GM12878 (cell line): ENCODE data around the gene TMPRSS2. TPM values are rescaled to one million over a fixed set of nuclear protein-coding genes. Genes with fewer than 3 reads are reported as not detected.

Experiments used
- ATAC-seq: fragments of 200-7000 bp; cut with Tn5 transposase; 3 replicates; pipeline ENCODE4 v1.9.1; 2020; ENCODE audit warnings: mild to moderate bottlenecking, moderate library complexity
- BruUV-seq: library from RNA; stranded (reverse); fragments of 400-500 nt; replicated peaks from 2 replicates; lab custom pipeline; 2021; lab: Mats Ljungman, UMichigan
- CTCF ChIA-PET: fragments of 300-600 bp; sonication (Branson Sonifier 250); formaldehyde crosslinking; extraction: SDS; loops from one replicate; lab custom pipeline; 2021; ENCODE audit warnings: inconsistent platforms; lab: Yijun Ruan, JAX
- POLR2A ChIA-PET: fragments of 350-600 bp; formaldehyde crosslinking; extraction: SDS; loops from one replicate; lab custom pipeline; 2021; ENCODE audit warnings: inconsistent platforms; lab: Charles Lee
- RAD21 ChIA-PET: fragments of 300-600 bp; sonication (Branson Sonifier 250); formaldehyde crosslinking; loops from one replicate; lab custom pipeline; 2023; ENCODE audit warnings: antibody characterized with exemption; ENCODE audit not compliant: unreplicated experiment; lab: Charles Lee
- SMC1A ChIA-PET: fragments of 300-600 bp; sonication (Branson Sonifier 250); formaldehyde crosslinking; loops from one replicate; lab custom pipeline; 2023; ENCODE audit not compliant: unreplicated experiment, uncharacterized antibody; lab: Charles Lee
- DNase-seq: peaks from one replicate; pipeline ENCODE4 v3.0.0-alpha.2; 2011; ENCODE audit warnings: low read depth, low spot score
- FAIRE-seq: peaks from 3 replicates; lab custom pipeline; 2011; peaks lifted over from hg19 to GRCh38; lab: Jason Lieb, UNC
- H2AFZ ChIP-seq: 2 replicates; pipeline ENCODE4 v1.6.0; 2011; ENCODE audit warnings: low read depth, low read length, control low read depth; ENCODE audit not compliant: control insufficient read depth
- H3K27ac ChIP-seq: 2 replicates; pipeline ENCODE4 v1.5.1; 2011; ENCODE audit warnings: control low read depth; ENCODE audit not compliant: control insufficient read depth, insufficient read depth
- H3K27me3 ChIP-seq, 2 experiments: replicated peaks in 1 of 2; 2 replicates each; pipeline versions ENCODE4 v1.6.0 to v1.6.1; 2011; ENCODE audit warnings: low read length in 1 of 2; ENCODE audit not compliant: control insufficient read depth in 2 of 2, insufficient read depth in 2 of 2
- H3K36me3 ChIP-seq, 2 experiments: 2 replicates each; pipeline ENCODE4 v1.5.1; 2011; ENCODE audit warnings: low read length in 1 of 2; ENCODE audit not compliant: control insufficient read depth in 2 of 2, insufficient read depth in 2 of 2
- H3K4me1 ChIP-seq: 2 replicates; pipeline ENCODE4 v1.6.1; 2011; ENCODE audit warnings: mild to moderate bottlenecking, low read length, moderate library complexity, mixed read lengths; ENCODE audit not compliant: control insufficient read depth, insufficient read depth
- H3K4me2 ChIP-seq: 2 replicates; pipeline ENCODE4 v1.6.0; 2011; ENCODE audit warnings: control low read depth; ENCODE audit not compliant: control insufficient read depth, insufficient read depth
- H3K4me3 ChIP-seq: fragments of 200-600 bp; sonication (generic); 2 replicates; pipeline ENCODE4 v1.5.1; 2016
- H3K79me2 ChIP-seq: 2 replicates; pipeline ENCODE4 v1.6.0; 2011; ENCODE audit warnings: low read length; ENCODE audit not compliant: control insufficient read depth, insufficient read depth
- H3K9ac ChIP-seq: 2 replicates; pipeline ENCODE4 v1.8.0; 2011; ENCODE audit warnings: low read length, control low read depth, mixed read lengths; ENCODE audit not compliant: control insufficient read depth, insufficient read depth
- H3K9me3 ChIP-seq: replicated peaks from 3 replicates; pipeline ENCODE4 v1.5.1; 2011; ENCODE audit warnings: mild to moderate bottlenecking, low read length; ENCODE audit not compliant: control insufficient read depth, insufficient read depth
- H4K20me1 ChIP-seq: 2 replicates; pipeline ENCODE4 v1.6.0; 2011; ENCODE audit not compliant: control insufficient read depth, insufficient read depth
- EZH2 ChIP-seq: IDR thresholded peaks from 2 replicates; pipeline ENCODE4 v1.6.1; 2012; ENCODE audit warnings: low read depth, mild to moderate bottlenecking, control low read depth, inconsistent platforms, low read length, borderline replicate concordance; ENCODE audit not compliant: control insufficient read depth
- HCFC1 ChIP-seq: fragments of 150-350 bp; IDR thresholded peaks from 2 replicates; pipeline ENCODE4 v1.6.1; 2014; ENCODE audit warnings: low read length
- KAT2A ChIP-seq: conservative IDR thresholded peaks from 2 replicates; pipeline ENCODE4 v1.6.1; 2011; ENCODE audit warnings: low read depth, low read length; ENCODE audit not compliant: control insufficient read depth
- MYB ChIP-seq: fragments of 150-350 bp; IDR thresholded peaks from 2 replicates; pipeline ENCODE4 v1.6.1; 2014; ENCODE audit warnings: mild to moderate bottlenecking, low read depth, low read length, borderline replicate concordance
- MYC ChIP-seq: IDR thresholded peaks from 2 replicates; pipeline ENCODE4 v1.6.1; 2011; ENCODE audit warnings: mild to moderate bottlenecking, low read length, moderate library complexity, inconsistent platforms; ENCODE audit not compliant: insufficient read depth, insufficient replicate concordance, insufficient read length, severe bottlenecking
- NR2F1 ChIP-seq: fragments of 450-650 bp; conservative IDR thresholded peaks from 2 replicates; pipeline ENCODE4 v1.6.1; 2017; ENCODE audit warnings: mild to moderate bottlenecking
- POLR2AphosphoS2 ChIP-seq: IDR thresholded peaks from 2 replicates; pipeline ENCODE4 v1.6.1; 2011; ENCODE audit warnings: low read depth, mild to moderate bottlenecking, low read length, improper control_type of control experiment, moderate library complexity
- RAD51 ChIP-seq: fragments of 450-650 bp; IDR thresholded peaks from 2 replicates; pipeline ENCODE4 v1.6.1; 2016; ENCODE audit warnings: moderate library complexity, mild to moderate bottlenecking, inconsistent platforms
- RELB ChIP-seq: fragments of 450-650 bp; IDR thresholded peaks from 2 replicates; pipeline ENCODE4 v1.6.1; 2017; ENCODE audit warnings: low read depth, mild to moderate bottlenecking, moderate library complexity
- SMC3 ChIP-seq: IDR thresholded peaks from 2 replicates; pipeline ENCODE4 v1.6.1; 2011; ENCODE audit warnings: low read length, improper control_type of control experiment, borderline replicate concordance
- TAF1 ChIP-seq: IDR thresholded peaks from 2 replicates; pipeline ENCODE4 v1.6.1; 2011; ENCODE audit warnings: mild to moderate bottlenecking, low read depth, low read length, borderline replicate concordance
- TCF3 ChIP-seq: IDR thresholded peaks from 2 replicates; pipeline ENCODE4 v1.6.1; 2012; ENCODE audit warnings: low read depth, mild to moderate bottlenecking, low read length, borderline replicate concordance; ENCODE audit not compliant: insufficient read depth
- YBX1 ChIP-seq: fragments of 450-650 bp; IDR thresholded peaks from 2 replicates; pipeline ENCODE4 v1.6.1; 2016; ENCODE audit warnings: antibody characterized with exemption
- YY1 ChIP-seq: IDR thresholded peaks from 2 replicates; pipeline ENCODE4 v1.6.1; 2011; ENCODE audit warnings: low read depth, mild to moderate bottlenecking, low read length
- ZNF207 ChIP-seq: fragments of 450-650 bp; IDR thresholded peaks from 2 replicates; pipeline ENCODE4 v1.6.1; 2014; ENCODE audit warnings: antibody characterized with exemption, mild to moderate bottlenecking, borderline replicate concordance
- ZNF384 ChIP-seq: IDR thresholded peaks from 2 replicates; pipeline ENCODE4 v1.6.1; 2012; ENCODE audit warnings: low read depth, mild to moderate bottlenecking, low read length, improper control_type of control experiment, borderline replicate concordance
- ZSCAN29 ChIP-seq: fragments of 450-650 bp; IDR thresholded peaks from 2 replicates; pipeline ENCODE4 v1.6.1; 2017; ENCODE audit warnings: mild to moderate bottlenecking, moderate library complexity
- WGBS: methylation state at CpG from one replicate; pipeline ENCODE4 v1.1.6; 2016; ENCODE audit warnings: low lambda C conversion rate; ENCODE audit not compliant: insufficient replicate concordance, insufficient coverage; ENCODE audit errors: missing lambda C conversion rate; 5-methylcytosine and 5-hydroxymethylcytosine counted together
- in situ Hi-C: fragments of 300-500 bp; cut with MboI; formaldehyde crosslinking; loops from 9 replicates; pipeline ENCODE4 v1.14.3; 2018; ENCODE audit warnings: mixed read lengths
- intact Hi-C: fragments of 100-400 bp; cut with micrococcal nuclease; formaldehyde crosslinking; loops from one replicate; pipeline ENCODE4 v1.14.2; 2022; ENCODE audit not compliant: unreplicated experiment
- polyA plus RNA-seq, 11 experiments: library from polyadenylated mRNA; depleted of rRNA in 4 of 11; unstranded in 6 of 11; stranded (reverse) in 5 of 11; fragments of >200 nt; fragmentation: Nextera tagmentation in 4 of 11; fragmentation: Illumina TruSeq in 1 of 11; extraction: Ambion mirVana in 4 of 11; extraction: Trizol in 1 of 11; gene quantifications; 1 replicate in 1 of 11; 2 replicates in 10 of 11; pipeline versions ENCODE4 v1.2.1 to v1.2.3, GENCODE V29; 2011 to 2016; ENCODE audit warnings: inconsistent platforms in 2 of 11, missing spikeins in 2 of 11, low read depth in 1 of 11
- total RNA-seq, 4 experiments: library from RNA; depleted of rRNA in 3 of 4; stranded (reverse); fragments of >200 nt in 3 of 4; fragmentation: Illumina TruSeq in 1 of 4; extraction: Trizol in 1 of 4; gene quantifications; 2 replicates each; pipeline versions ENCODE4 v1.2.1 to v1.2.3, GENCODE V29; 2013 to 2021
- TF ChIP-seq, protein P1 (sequence below): IDR thresholded peaks from 2 replicates; pipeline ENCODE4 v1.6.1; 2012; ENCODE audit warnings: mild to moderate bottlenecking, low read depth, low read length

Gene TMPRSS2
- total and polyA plus RNA-seq, 10 of the 15 experiments (the other 5 are each of a cell fraction or from before 2014, with no cell fraction given) = 0.19 to 0.26 TPM; not detected in 8

GRCh38 chr21:41507521-41508414 lies at the start of gene TMPRSS2 (continued):
- TF ChIP-seq ZSCAN29 (no peak), TCF3 (no peak), NR2F1 (no peak), SMC3 (no peak)

DNA sequence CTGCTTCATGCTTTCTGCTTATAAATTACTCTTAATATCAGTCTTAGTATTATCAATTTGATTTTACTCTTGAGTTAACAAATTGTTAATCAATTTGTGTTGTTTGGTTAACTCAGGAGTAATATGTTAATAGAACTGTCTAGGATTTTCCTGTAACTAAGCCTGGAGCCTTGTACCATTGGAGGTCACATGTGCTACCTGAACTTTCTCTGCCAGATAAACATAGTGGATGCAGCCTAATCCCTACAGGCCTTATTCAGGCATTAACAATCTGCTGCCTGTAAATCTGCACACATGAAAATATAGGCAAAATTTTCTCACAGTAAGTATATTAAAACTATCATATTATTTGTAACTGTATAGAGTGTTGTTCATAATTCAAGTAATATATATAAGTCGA lies 47.1 kb upstream of the TMPRSS2 start:
- Histone ChIP-seq H3K79me2 (no peaks in the 10 kb centered on the region), H3K27me3 (no peaks in the 10 kb centered on the region), H2AFZ (no peak overlapping the region), H3K9ac (no peak overlapping the region), H3K4me2 (no peak overlapping the region), H4K20me1 (no peaks in the 10 kb centered on the region), H3K4me3 (no peak overlapping the region), H3K4me1 (peaks cover 7% of the 10 kb centered on the region), H3K9me3 (no peaks in the 10 kb centered on the region), H3K36me3 (no peaks in the 10 kb centered on the region), H3K27ac (no peak overlapping the region)
- ChIA-PET POLR2A (no interaction called here), RAD21 (no interaction called here), SMC1A (no interaction called here), CTCF (no interaction called here)
- WGBS = 0% methylated on average over 1 of the region's 1 CpG
- DNase-seq = no peak
- BruUV-seq = no TSS peak
- no peak for ATAC-seq
- intact Hi-C loops (no loop called here), in situ Hi-C loops (no loop called here)
- FAIRE-seq = no peak
- TF ChIP-seq ZNF207 = no peak
- no peak for TF ChIP-seq MYB
- TF ChIP-seq MYC = no peak
- TF ChIP-seq HCFC1 = no peak
- TF ChIP-seq, protein P1, sequence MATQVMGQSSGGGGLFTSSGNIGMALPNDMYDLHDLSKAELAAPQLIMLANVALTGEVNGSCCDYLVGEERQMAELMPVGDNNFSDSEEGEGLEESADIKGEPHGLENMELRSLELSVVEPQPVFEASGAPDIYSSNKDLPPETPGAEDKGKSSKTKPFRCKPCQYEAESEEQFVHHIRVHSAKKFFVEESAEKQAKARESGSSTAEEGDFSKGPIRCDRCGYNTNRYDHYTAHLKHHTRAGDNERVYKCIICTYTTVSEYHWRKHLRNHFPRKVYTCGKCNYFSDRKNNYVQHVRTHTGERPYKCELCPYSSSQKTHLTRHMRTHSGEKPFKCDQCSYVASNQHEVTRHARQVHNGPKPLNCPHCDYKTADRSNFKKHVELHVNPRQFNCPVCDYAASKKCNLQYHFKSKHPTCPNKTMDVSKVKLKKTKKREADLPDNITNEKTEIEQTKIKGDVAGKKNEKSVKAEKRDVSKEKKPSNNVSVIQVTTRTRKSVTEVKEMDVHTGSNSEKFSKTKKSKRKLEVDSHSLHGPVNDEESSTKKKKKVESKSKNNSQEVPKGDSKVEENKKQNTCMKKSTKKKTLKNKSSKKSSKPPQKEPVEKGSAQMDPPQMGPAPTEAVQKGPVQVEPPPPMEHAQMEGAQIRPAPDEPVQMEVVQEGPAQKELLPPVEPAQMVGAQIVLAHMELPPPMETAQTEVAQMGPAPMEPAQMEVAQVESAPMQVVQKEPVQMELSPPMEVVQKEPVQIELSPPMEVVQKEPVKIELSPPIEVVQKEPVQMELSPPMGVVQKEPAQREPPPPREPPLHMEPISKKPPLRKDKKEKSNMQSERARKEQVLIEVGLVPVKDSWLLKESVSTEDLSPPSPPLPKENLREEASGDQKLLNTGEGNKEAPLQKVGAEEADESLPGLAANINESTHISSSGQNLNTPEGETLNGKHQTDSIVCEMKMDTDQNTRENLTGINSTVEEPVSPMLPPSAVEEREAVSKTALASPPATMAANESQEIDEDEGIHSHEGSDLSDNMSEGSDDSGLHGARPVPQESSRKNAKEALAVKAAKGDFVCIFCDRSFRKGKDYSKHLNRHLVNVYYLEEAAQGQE = no peak
- TF ChIP-seq YY1 = no peak
- TF ChIP-seq KAT2A = no peak
- TF ChIP-seq TAF1 = no peak
- TF ChIP-seq RAD51 = no peak
- TF ChIP-seq RELB = no peak
- TF ChIP-seq ZNF384 = no peak
- no peak for TF ChIP-seq POLR2AphosphoS2
- TF ChIP-seq EZH2 = no peak
- TF ChIP-seq YBX1 = no peak
